Stimulated activated CD4-positive, alpha-beta T cell treated with anti-CD3 and anti-CD28 coated beads, TNF-alpha, amount 100 ng/mL, for 24 hours (primary cell): ENCODE measurements around the gene NEU2.
"Not testable (repeated sequence)": the region's sequence is repeated elsewhere in the genome, so short reads cannot be mapped to it uniquely, and the experiment has no call there.

Experiments used
- DNase-seq, 3 experiments: peaks; one replicate each; pipeline ENCODE4 v3.0.0-alpha.2; 2020; ENCODE audit warnings: low read depth in 3 of 3

The NEU2 gene

GRCh38 chr2:233010569-233011267, 21.8 kb upstream of the NEU2 start:
- no peak for DNase-seq

GRCh38 chr2:233011268-233011650, 21.2 kb upstream of the NEU2 start:
- no peak for DNase-seq

- no peak for DNase-seq
These were observed 20.8 kb upstream of the NEU2 start for GRCh38 chr2:233011702-233012131.

- no peak for DNase-seq
These were observed 20.0 kb upstream of the NEU2 start for GRCh38 chr2:233012301-233012971.

DNA sequence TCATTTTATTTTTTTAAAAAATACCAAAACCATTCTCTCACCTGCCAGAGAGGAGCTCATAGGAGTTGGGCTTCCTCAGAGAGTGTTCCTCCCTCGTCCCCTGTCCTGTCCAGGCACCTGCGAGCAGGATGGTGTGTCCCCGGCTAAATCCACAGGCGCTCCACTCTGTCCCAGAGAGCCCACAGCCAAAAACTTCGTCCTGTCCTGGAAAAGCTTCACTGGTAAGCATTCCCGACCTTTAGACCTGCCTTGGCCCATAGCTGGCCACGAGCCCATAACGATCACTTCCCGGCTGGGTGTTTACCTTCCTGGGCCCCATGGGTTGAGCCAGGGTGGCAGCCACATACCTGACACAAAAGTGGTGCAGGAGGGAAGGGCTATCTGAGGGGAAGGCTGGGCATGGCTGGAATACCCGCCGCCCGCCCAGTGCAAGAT, 19.4 kb upstream of the NEU2 start, which contains the start of gene NGEF:
Gene NGEF, minus strand, starts transcription at position 230 of the 435 bp plus-strand sequence. CDS start 38,366 bp downstream, outside the sequence.
- DNase-seq: no peak

DNA sequence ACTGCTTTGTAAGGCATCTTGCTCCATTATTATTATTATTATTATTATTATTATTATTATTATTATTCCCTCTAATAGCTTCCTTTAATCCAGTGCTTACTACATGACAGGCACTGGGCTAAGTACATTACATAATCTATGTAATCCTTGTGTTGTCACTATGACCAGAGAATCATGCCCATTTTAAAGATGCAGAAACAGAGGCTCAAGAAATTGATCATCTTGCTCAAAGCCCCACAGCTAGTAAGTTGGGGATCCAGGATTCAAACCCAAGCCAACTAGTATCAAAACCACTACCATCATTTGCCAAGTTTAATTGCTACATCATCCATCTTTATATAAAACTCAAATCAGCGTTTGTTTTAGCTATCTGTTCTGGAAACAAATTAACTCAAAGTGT, 18.8 kb upstream of the NEU2 start:
- DNase-seq: no peak

DNA sequence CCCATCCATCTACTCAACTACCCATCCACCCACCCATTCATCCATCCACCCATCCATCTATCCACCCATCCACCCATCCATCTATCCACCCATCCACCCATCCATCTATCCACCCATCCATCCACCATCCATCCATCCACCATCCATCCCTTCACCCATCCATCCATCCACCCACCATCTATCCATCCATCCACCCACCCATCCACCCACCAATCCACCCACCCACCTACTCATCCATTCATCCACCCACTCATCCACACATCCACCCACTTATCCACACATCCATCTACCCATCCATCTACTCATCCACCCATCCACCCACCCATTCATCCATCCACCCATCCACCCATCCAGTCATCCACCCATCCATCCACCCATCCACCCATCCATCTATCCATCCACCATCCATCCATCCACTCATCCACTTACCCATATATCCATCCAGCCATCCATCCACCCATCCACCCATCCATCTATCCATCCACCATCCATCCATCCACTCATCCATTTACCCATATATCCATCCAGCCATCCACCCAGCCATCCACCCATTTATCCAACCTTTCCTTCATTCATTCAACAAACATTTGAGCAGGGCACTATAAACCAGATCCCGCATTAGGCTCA, 17.3 kb upstream of the NEU2 start:
- DNase-seq: no peak

GRCh38 chr2:233017947-233018346, 14.5 kb upstream of the NEU2 start:
- DNase-seq: no peak

- not testable (repeated sequence) for DNase-seq
These were observed 12.9 kb upstream of the NEU2 start for GRCh38 chr2:233019610-233020009.

DNA sequence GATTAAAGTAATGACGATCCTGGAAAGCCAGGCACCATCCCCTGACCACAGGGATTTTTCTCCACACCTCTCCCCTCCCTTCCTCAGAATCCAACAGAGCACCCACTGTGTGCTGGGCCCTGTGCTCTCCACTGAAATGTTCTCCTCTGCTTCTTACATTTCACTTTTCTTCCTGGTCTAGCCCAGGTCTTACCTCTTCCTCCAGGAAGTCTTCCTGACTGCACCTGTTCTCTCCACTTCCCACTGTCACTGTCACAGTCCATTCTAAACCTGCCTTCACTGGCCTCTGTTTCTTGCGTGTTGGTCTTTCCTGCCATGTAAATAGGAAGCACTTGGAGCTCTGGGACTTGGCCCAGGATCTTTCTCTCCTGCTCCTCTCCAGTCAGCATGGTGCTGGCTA, 12.0 kb upstream of the NEU2 start:
- no peak for DNase-seq

GRCh38 chr2:233021771-233022170, 10.7 kb upstream of the NEU2 start:
- no peak for DNase-seq

DNA sequence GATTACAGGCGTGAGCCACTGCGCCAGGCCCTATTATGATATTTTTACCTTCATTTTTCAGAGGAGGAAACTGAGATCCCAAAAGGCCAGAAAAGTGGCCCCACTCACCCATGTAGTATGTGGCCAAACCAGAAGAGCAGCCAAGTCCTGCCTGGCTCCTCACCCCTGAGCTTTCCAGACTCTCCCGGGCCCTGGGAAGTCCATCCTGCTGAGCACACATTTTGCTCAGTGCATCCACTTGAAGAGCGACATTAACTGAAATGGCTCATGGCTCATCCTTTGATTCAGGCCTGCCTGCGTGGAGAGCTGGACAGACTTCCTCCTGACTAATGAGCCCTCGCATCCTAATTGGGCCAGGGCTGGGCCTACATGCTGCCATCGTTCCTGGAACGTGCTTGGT, 9.9 kb upstream of the NEU2 start:
- DNase-seq: no peak

DNA sequence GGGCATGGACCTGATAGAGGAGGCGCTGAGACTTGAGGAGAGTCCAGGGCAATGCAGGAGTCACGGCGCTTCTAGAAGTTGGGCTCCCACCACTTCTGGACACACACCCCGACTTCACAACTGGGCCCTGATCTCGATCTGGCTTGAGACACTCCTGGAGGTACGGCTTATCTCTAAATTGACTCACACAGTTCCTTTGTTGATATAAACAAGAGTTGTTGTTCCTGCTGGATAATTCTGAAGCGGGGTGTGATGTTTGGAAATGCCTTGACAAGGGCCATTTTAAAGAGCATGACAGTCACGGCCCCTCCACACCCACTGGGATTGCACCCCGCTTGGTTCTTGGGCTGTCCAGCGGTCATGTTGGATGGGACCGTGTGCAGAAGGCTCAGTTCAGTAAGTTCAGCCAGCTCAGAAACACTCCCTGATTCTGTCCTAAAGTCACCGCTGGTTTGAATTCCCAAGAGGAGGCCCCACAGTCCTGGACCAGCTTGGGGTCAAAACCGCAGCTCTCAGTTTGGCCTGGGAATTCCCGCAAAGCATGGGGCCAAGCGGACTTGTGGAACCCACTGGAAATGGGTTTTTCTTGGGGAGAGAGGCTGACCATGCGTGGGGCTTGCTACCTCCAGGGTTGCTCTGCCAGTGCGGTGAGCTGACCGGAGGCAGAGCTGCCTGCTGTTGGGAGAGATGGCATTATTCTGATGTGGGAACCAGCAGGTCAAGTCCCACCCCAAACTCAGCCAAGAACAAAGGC, 9.3 kb upstream of the NEU2 start:
- DNase-seq: no peak

GRCh38 chr2:233023761-233024410, 8.6 kb upstream of the NEU2 start:
- no peak for DNase-seq

GRCh38 chr2:233025706-233026105, 6.8 kb upstream of the NEU2 start:
- no peak for DNase-seq

DNA sequence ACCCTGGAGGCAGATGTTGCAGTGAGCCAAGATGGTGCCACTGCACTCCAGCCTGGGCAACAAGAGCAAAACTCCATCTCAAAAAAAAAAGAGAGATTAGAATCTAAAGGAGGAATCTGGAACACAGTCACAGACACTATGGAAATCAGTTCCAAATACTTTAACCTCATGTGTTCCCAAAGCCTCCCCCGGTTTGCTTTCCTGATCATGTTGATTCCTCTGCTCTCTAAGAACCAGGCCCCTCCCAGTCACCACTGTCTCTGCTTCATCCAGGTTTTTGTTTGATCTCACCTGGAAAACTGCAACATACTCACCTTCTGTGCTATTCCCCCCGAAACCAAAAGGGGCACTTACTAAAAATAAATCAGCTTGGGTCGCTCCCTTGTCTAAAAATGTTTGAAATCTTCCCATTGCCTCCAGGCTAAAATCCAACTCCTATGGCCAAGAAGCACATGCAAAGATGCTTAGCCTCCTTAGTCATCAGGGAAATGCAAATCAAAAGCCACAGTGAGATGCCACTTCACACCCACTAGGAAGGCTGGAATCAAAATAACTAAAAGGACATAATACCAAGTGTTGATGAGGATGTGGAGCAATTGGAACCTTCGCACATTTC, 6.2 kb upstream of the NEU2 start:
- no peak for DNase-seq

DNA sequence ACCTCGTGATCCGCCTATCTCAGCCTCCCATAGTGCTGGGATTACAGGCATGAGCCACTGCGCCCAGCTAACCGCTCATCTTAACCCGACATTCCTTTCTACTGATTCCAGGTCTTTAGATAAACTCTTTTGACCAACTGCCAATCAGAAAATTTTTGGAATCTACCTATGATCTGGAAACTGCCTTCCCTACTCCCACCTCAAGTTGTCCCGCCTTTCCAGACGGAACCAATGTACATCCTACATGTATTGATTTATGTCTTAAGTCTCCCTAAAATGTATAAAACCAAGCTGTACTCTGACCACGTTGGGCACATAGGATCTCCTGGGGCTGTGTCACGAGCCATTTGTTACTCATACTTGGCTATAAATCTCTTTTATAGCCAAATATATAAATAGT, 3.2 kb upstream of the NEU2 start:
- DNase-seq: no peak

GRCh38 chr2:233031556-233032500, 644 bp upstream of the NEU2 start:
- no peak for DNase-seq

- DNase-seq: peak in 1 of 3 experiments; percentile 19
These were observed 1.2 kb downstream of the NEU2 start for GRCh38 chr2:233033672-233034071.
